ENCODE data around the gene CD38. TPM values are rescaled to one million over a fixed set of nuclear protein-coding genes. Genes with fewer than 3 reads are reported as not detected.

Gene CD38
- total RNA-seq, 1 experiment from 2014 or later: not detected

GRCh38 chr4:15749001-15749400 is 29.1 kb upstream of the CD38 start:
- no peak for DNase-seq (ENCODE audit: low spot score)
- H3K4me3 ChIP-seq (ENCODE audit: low read depth, low read length, poor library complexity, severe bottlenecking): no peak overlapping the region
- H3K36me3 ChIP-seq (ENCODE audit: insufficient read depth, low read length, poor library complexity, severe bottlenecking): no peaks in the 10 kb centered on the region
- TF ChIP-seq EZH2 (IDR thresholded peaks at IDR 0.05; ENCODE audit: borderline replicate concordance, low read depth, low read length, poor library complexity, severe bottlenecking) (no peak), CTCF (conservative IDR thresholded peaks at IDR 0.05; ENCODE audit: low read depth, low read length) (no peak)
- no peaks in the 10 kb centered on the region for H3K27me3 ChIP-seq (replicated peaks; ENCODE audit: insufficient read depth, low read depth, low read length, poor library complexity)
- intact Hi-C loops (cut with micrococcal nuclease; ENCODE audit: unreplicated experiment): no loop called here
- ChIA-PET CTCF (no interaction called here), POLR2A (ENCODE audit: low non-redundant PET) (no interaction called here)
- no TSS peak for BruUV-seq (replicated peaks)
- H3K9me3 ChIP-seq (ENCODE audit: low read depth, low read length, poor library complexity, severe bottlenecking): no peaks in the 10 kb centered on the region
- H3K27ac ChIP-seq (ENCODE audit: low read depth, low read length, poor library complexity, severe bottlenecking): no peak overlapping the region
- no peaks in the 10 kb centered on the region for H3K4me1 ChIP-seq (ENCODE audit: insufficient read depth, low read length, poor library complexity, severe bottlenecking)

- CTCF ChIA-PET: no interaction called here
- BruUV-seq (replicated peaks): no TSS peak
These were observed 27.0 kb upstream of the CD38 start for GRCh38 chr4:15751153-15751552.

GRCh38 chr4:15753081-15753480 is 25.0 kb upstream of the CD38 start:
- no peak overlapping the region for H3K27ac ChIP-seq (ENCODE audit: low read depth, low read length, poor library complexity, severe bottlenecking)

More at GRCh38 chr4:15751153-15751552, 27.0 kb upstream of the CD38 start:
- no peaks in the 10 kb centered on the region for H3K4me1 ChIP-seq (ENCODE audit: insufficient read depth, low read length, poor library complexity, severe bottlenecking)
- H3K36me3 ChIP-seq (ENCODE audit: insufficient read depth, low read length, poor library complexity, severe bottlenecking): no peaks in the 10 kb centered on the region
- no peak overlapping the region for H3K4me3 ChIP-seq (ENCODE audit: low read depth, low read length, poor library complexity, severe bottlenecking)
- no peaks in the 10 kb centered on the region for H3K27me3 ChIP-seq (replicated peaks; ENCODE audit: insufficient read depth, low read depth, low read length, poor library complexity)
- DNase-seq (ENCODE audit: low spot score): no peak
- H3K9me3 ChIP-seq (ENCODE audit: low read depth, low read length, poor library complexity, severe bottlenecking): no peaks in the 10 kb centered on the region
- H3K27ac ChIP-seq (ENCODE audit: low read depth, low read length, poor library complexity, severe bottlenecking): no peak overlapping the region
- POLR2A ChIA-PET (ENCODE audit: low non-redundant PET): no interaction called here
- intact Hi-C loops (cut with micrococcal nuclease; ENCODE audit: unreplicated experiment): no loop called here
- TF ChIP-seq EZH2 (IDR thresholded peaks at IDR 0.05; ENCODE audit: borderline replicate concordance, low read depth, low read length, poor library complexity, severe bottlenecking) (no peak), CTCF (conservative IDR thresholded peaks at IDR 0.05; ENCODE audit: low read depth, low read length) (no peak)

More at GRCh38 chr4:15753081-15753480, 25.0 kb upstream of the CD38 start:
- intact Hi-C loops (cut with micrococcal nuclease; ENCODE audit: unreplicated experiment): no loop called here
- TF ChIP-seq EZH2 (IDR thresholded peaks at IDR 0.05; ENCODE audit: borderline replicate concordance, low read depth, low read length, poor library complexity, severe bottlenecking) (no peak), CTCF (conservative IDR thresholded peaks at IDR 0.05; ENCODE audit: low read depth, low read length) (no peak)
- ChIA-PET CTCF (no interaction called here), POLR2A (ENCODE audit: low non-redundant PET) (no interaction called here)
- Histone ChIP-seq H3K27me3 (replicated peaks; ENCODE audit: insufficient read depth, low read depth, low read length, poor library complexity) (no peaks in the 10 kb centered on the region), H3K36me3 (ENCODE audit: insufficient read depth, low read length, poor library complexity, severe bottlenecking) (no peaks in the 10 kb centered on the region), H3K4me3 (ENCODE audit: low read depth, low read length, poor library complexity, severe bottlenecking) (no peak overlapping the region), H3K9me3 (ENCODE audit: low read depth, low read length, poor library complexity, severe bottlenecking) (no peaks in the 10 kb centered on the region), H3K4me1 (ENCODE audit: insufficient read depth, low read length, poor library complexity, severe bottlenecking) (no peaks in the 10 kb centered on the region)
- no peak for DNase-seq (ENCODE audit: low spot score)
- BruUV-seq (replicated peaks): no TSS peak

Measured in A673 (cell line).